Suprapubic skin (tissue), 4 donors: Measurements from ENCODE around the gene LPP. TPM values are rescaled to one million over a fixed set of nuclear protein-coding genes. Genes with fewer than 3 reads are reported as not detected.

Source experiments
- DNase-seq, 2 donors: peaks; one replicate each; pipeline ENCODE4 v3.0.0-alpha.2; 2019; ENCODE audit warnings: low spot score in 2 of 2
- H3K27ac ChIP-seq: fragments of 200-600 bp; sonication (generic); one replicate; pipeline ENCODE4 v1.5.1; 2019
- H3K27me3 ChIP-seq: fragments of 200-600 bp; sonication (generic); one replicate; pipeline ENCODE4 v1.5.1; 2019
- H3K36me3 ChIP-seq: fragments of 200-600 bp; sonication (generic); one replicate; pipeline ENCODE4 v1.5.1; 2019
- H3K4me1 ChIP-seq: fragments of 200-600 bp; sonication (generic); one replicate; pipeline ENCODE4 v1.5.1; 2019
- H3K4me3 ChIP-seq: fragments of 200-600 bp; sonication (generic); one replicate; pipeline ENCODE4 v1.5.1; 2019; ENCODE audit warnings: mild to moderate bottlenecking
- H3K9me3 ChIP-seq: fragments of 200-600 bp; sonication (generic); one replicate; pipeline ENCODE4 v1.5.1; 2019
- EP300 ChIP-seq: sonication (generic); formaldehyde crosslinking; IDR thresholded peaks from one replicate; pipeline ENCODE4 v1.6.1; 2017; ENCODE audit warnings: antibody characterized with exemption
- POLR2A ChIP-seq, 2 donors: fragments of 450-650 bp; IDR thresholded peaks; one replicate each; pipeline ENCODE4 v1.6.1; 2017; ENCODE audit warnings: antibody characterized with exemption in 2 of 2, mild to moderate bottlenecking in 2 of 2, moderate library complexity in 2 of 2
- POLR2AphosphoS5 ChIP-seq, 3 donors: sonication (generic); formaldehyde crosslinking; IDR thresholded peaks; one replicate each; pipeline ENCODE4 v1.6.1; 2017; ENCODE audit warnings: antibody characterized with exemption in 3 of 3
- WGBS: methylation state at CpG from one replicate; pipeline ENCODE4 v1.1.5; 2018; 5-methylcytosine and 5-hydroxymethylcytosine counted together
- total RNA-seq, 4 donors: library from RNA; depleted of rRNA; stranded (reverse); fragments of >200 nt; gene quantifications; one replicate each; pipeline ENCODE4 v1.1.0, GENCODE V29; 2016
- TF ChIP-seq, protein P1 (sequence below), 2 donors: fragments of 200-600 bp in 1 of 2; fragments of 450-650 bp in 1 of 2; sonication (generic) in 1 of 2; IDR thresholded peaks; one replicate each; pipeline ENCODE4 v1.5.1; 2016 to 2019; ENCODE audit warnings: antibody characterized with exemption in 2 of 2, mild to moderate bottlenecking in 1 of 2, moderate library complexity in 1 of 2

The LPP gene
- total RNA-seq, 4 donors from 2014 or later: 56.8 to 127 (median 84.2) TPM

DNA sequence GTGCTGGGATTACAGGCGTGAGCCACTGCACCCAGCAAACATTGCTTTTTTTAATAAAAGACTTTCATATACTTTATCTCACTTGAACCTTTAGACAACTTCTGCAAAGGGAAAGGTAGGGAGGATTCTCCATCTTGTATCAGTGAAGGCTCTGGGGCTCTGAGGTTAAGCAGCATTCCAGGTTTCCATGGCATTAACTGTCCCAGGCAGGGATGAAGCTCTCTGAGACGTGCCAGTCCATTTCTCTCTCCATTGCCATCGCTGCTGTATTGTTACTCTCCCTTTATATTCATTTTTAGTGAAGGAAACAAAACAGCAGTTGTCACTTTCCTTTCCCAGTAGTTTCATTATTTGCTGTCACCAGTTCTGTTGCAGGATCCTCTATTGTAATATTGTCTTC is 342.4 kb downstream of the LPP start:
- Histone ChIP-seq H3K27me3 (no peaks in the 10 kb centered on the region), H3K9me3 (no peaks in the 10 kb centered on the region), H3K4me1 (no peaks in the 10 kb centered on the region), H3K27ac (no peak overlapping the region), H3K36me3 (no peaks in the 10 kb centered on the region), H3K4me3 (no peak overlapping the region)
- DNase-seq: no peak
- TF ChIP-seq POLR2A (IDR thresholded peaks at IDR 0.05): no peak
- no peak for TF ChIP-seq POLR2AphosphoS5 (IDR thresholded peaks at IDR 0.05)
- TF ChIP-seq EP300: no peak
- TF ChIP-seq, protein P1, sequence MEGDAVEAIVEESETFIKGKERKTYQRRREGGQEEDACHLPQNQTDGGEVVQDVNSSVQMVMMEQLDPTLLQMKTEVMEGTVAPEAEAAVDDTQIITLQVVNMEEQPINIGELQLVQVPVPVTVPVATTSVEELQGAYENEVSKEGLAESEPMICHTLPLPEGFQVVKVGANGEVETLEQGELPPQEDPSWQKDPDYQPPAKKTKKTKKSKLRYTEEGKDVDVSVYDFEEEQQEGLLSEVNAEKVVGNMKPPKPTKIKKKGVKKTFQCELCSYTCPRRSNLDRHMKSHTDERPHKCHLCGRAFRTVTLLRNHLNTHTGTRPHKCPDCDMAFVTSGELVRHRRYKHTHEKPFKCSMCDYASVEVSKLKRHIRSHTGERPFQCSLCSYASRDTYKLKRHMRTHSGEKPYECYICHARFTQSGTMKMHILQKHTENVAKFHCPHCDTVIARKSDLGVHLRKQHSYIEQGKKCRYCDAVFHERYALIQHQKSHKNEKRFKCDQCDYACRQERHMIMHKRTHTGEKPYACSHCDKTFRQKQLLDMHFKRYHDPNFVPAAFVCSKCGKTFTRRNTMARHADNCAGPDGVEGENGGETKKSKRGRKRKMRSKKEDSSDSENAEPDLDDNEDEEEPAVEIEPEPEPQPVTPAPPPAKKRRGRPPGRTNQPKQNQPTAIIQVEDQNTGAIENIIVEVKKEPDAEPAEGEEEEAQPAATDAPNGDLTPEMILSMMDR (IDR thresholded peaks at IDR 0.05): no peak
- WGBS: 93% methylated on average over 3 of the region's 3 CpGs

DNA sequence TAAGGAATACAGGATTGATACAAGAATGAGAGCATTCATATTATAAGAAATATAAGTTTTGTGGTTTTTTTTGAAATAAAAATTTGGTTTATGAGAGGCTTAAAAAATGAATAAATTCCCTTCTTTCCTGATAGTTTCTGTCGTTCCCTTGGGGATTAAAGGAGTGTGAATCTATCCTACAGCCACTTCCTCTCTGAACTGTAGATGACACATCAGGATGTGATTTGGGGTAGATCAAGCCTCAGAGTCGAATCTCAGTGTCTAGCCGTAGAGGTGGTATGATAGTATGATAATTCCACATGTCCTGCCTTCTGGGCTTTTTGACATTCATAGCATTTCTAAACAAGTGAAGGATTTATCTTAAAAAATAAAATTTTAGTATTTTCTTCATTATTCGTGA is 343.1 kb downstream of the LPP start:
- H3K9me3 ChIP-seq: no peaks in the 10 kb centered on the region
- no peak overlapping the region for H3K27ac ChIP-seq
- no peaks in the 10 kb centered on the region for H3K27me3 ChIP-seq
- WGBS: 76% methylated on average over 4 of the region's 4 CpGs
- TF ChIP-seq POLR2AphosphoS5 (IDR thresholded peaks at IDR 0.05): no peak
- TF ChIP-seq EP300: no peak
- TF ChIP-seq POLR2A (IDR thresholded peaks at IDR 0.05): no peak
- TF ChIP-seq, protein P1 (IDR thresholded peaks at IDR 0.05): no peak
- H3K36me3 ChIP-seq: no peaks in the 10 kb centered on the region
- no peak overlapping the region for H3K4me3 ChIP-seq
- H3K4me1 ChIP-seq: no peaks in the 10 kb centered on the region
- DNase-seq: no peak

DNA sequence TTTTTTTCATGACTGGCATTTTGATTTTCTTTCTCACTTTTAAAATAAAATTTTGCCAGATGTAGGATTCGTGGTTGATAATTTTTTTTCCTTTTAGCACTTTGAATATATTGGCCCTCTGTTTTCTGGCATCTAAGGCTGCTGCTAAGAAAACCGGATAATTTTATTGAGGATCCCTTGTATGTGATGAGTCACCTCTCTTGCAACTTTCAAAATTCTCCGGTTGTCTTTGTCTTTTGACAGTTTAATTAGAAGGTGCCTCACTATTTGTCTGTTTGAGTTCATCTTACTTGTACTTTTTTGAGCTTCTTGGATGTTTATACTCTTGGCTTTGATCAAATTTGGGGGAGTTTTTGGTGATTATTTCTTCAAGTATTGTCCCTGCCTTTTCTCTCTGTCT is 349.7 kb downstream of the LPP start:
- no peak for DNase-seq
- TF ChIP-seq, protein P1 (IDR thresholded peaks at IDR 0.05): no peak
- TF ChIP-seq POLR2AphosphoS5 (IDR thresholded peaks at IDR 0.05) (no peak), POLR2A (IDR thresholded peaks at IDR 0.05) (no peak), EP300 (no peak)
- Histone ChIP-seq H3K4me3 (no peak overlapping the region), H3K27me3 (no peaks in the 10 kb centered on the region), H3K36me3 (peaks cover 4% of the 10 kb centered on the region), H3K4me1 (peaks cover 4% of the 10 kb centered on the region), H3K9me3 (peaks cover 8% of the 10 kb centered on the region), H3K27ac (no peak overlapping the region)
- 92% methylated on average over 3 of the region's 3 CpGs for WGBS

DNA sequence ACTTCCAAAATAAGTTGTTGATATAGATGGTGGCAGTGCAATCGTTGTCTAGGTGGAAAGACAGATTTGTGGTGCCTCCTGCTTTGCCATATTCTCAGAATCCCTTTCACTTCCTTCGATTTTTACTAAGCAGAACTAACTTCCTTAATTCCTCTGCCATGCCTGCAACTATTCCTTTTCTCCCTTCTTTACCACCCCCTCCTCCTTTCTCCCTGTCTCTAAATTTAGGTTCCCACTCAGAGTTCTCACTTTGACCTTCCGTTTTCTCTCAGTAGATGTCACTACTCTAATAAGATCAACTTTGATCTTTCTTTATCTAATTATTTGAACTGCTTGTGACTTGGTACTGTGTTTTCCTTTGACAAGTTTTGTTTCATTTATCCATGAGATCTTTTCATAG is 351.2 kb downstream of the LPP start:
- TF ChIP-seq, protein P1 (IDR thresholded peaks at IDR 0.05): no peak
- no peak for TF ChIP-seq POLR2A (IDR thresholded peaks at IDR 0.05)
- no peak for TF ChIP-seq POLR2AphosphoS5 (IDR thresholded peaks at IDR 0.05)
- no peak for TF ChIP-seq EP300
- Histone ChIP-seq H3K4me3 (no peak overlapping the region), H3K36me3 (peaks cover 4% of the 10 kb centered on the region), H3K27ac (no peak overlapping the region), H3K9me3 (peaks cover 8% of the 10 kb centered on the region), H3K4me1 (peaks cover 4% of the 10 kb centered on the region), H3K27me3 (no peaks in the 10 kb centered on the region)
- no peak for DNase-seq
- WGBS: 59% methylated on average over 3 of the region's 3 CpGs

DNA sequence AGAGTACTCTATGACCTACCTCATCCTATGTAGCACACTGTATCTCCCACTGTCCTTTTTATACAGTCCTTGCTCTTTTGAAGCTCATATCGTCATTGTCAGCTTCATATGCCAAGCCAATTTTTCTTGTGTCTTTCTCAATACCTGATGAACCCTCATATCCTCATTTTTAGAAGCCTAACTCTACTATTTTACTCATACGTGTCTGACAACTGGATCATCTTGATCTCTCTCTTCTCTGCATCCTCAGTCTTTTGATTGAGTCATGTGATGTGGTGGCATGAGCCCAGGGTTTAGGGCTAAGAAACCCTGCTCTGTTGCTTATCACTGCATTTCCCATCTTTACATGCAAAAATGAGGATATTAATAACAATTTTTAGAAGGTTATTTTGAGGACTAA is 352.0 kb downstream of the LPP start:
- Histone ChIP-seq H3K27ac (no peak overlapping the region), H3K27me3 (no peaks in the 10 kb centered on the region), H3K36me3 (peaks cover 4% of the 10 kb centered on the region), H3K4me3 (no peak overlapping the region), H3K4me1 (peaks cover 4% of the 10 kb centered on the region), H3K9me3 (peaks cover 8% of the 10 kb centered on the region)
- WGBS: 87% methylated on average over 2 of the region's 2 CpGs
- no peak for DNase-seq
- no peak for TF ChIP-seq POLR2A (IDR thresholded peaks at IDR 0.05)
- no peak for TF ChIP-seq POLR2AphosphoS5 (IDR thresholded peaks at IDR 0.05)

DNA sequence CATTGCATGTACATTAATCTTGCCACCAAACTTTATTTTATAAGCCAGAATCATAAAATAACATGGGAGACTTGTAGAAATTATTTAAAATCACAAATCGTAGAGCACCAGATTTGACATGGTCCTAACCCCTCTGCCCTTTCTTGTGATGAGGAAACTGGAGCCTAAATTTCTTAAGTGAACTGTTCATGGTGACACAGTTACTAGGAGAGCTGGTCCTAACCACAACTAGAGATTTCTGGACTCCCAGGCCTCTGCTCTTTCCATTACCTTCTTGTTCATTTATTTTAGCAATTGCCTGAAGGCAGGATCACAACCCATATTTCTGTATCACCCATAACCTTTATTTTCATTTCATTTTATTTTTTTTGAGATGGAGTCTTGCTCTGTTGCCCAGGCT is 352.5 kb downstream of the LPP start:
- H3K4me1 ChIP-seq: peaks cover 4% of the 10 kb centered on the region
- no peak overlapping the region for H3K27ac ChIP-seq
- no peaks in the 10 kb centered on the region for H3K27me3 ChIP-seq
- TF ChIP-seq POLR2A (IDR thresholded peaks at IDR 0.05): no peak
- TF ChIP-seq, protein P1 (IDR thresholded peaks at IDR 0.05): no peak
- WGBS: 94% methylated on average over 1 of the region's 1 CpG
- H3K36me3 ChIP-seq: peaks cover 4% of the 10 kb centered on the region
- no peak overlapping the region for H3K4me3 ChIP-seq
- DNase-seq: no peak
- peaks cover 8% of the 10 kb centered on the region for H3K9me3 ChIP-seq
